H1 (cell line): ENCODE measurements around the gene POLE2. TPM values are rescaled to one million over a fixed set of nuclear protein-coding genes. Genes with fewer than 3 reads are reported as not detected.

Experiments
- CTCF ChIA-PET: fragments of 300-600 bp; sonication (Branson Sonifier 250); formaldehyde crosslinking; loops from one replicate; lab custom pipeline; 2021; ENCODE audit not compliant: partially characterized antibody; lab: Charles Lee
- POLR2A ChIA-PET: fragments of 300-600 bp; sonication (Branson Sonifier 250); formaldehyde crosslinking; loops from one replicate; lab custom pipeline; 2021; ENCODE audit warnings: inconsistent platforms; ENCODE audit not compliant: partially characterized antibody; lab: Charles Lee
- DNase-seq, 2 experiments: peaks; one replicate each; pipeline versions ENCODE4 v3.0.0 to v3.0.0-alpha.2; 2010 to 2022; ENCODE audit warnings: low spot score in 2 of 2, low read depth in 1 of 2, mixed read lengths in 1 of 2
- FAIRE-seq: peaks from 2 replicates; lab custom pipeline; 2011; peaks lifted over from hg19 to GRCh38; lab: Jason Lieb, UNC
- H2AFZ ChIP-seq: 2 replicates; pipeline ENCODE4 v1.8.1; 2012; ENCODE audit warnings: low read length, inconsistent platforms
- H2AK5ac ChIP-seq: 2 replicates; pipeline ENCODE4 v1.6.1; 2013; ENCODE audit warnings: low read depth, low read length
- H2BK120ac ChIP-seq: replicated peaks from 2 replicates; pipeline ENCODE3; 2013; ENCODE audit warnings: low read depth, low read length, inconsistent platforms
- H2BK12ac ChIP-seq: 2 replicates; pipeline ENCODE4 v1.6.1; 2013; ENCODE audit warnings: low read depth, low read length
- H2BK15ac ChIP-seq: 2 replicates; pipeline ENCODE4 v1.6.1; 2013; ENCODE audit warnings: low read length
- H2BK20ac ChIP-seq: 2 replicates; pipeline ENCODE4 v1.6.1; 2013; ENCODE audit warnings: low read length
- H2BK5ac ChIP-seq: 2 replicates; pipeline ENCODE4 v1.6.1; 2013; ENCODE audit warnings: low read depth, low read length
- H3K14ac ChIP-seq: 2 replicates; pipeline ENCODE4 v1.6.1; 2013; ENCODE audit warnings: inconsistent platforms; ENCODE audit not compliant: insufficient read length
- H3K18ac ChIP-seq: 2 replicates; pipeline ENCODE4 v1.6.1; 2013; ENCODE audit warnings: low read length; ENCODE audit errors: extremely low read depth
- H3K23ac ChIP-seq: 2 replicates; pipeline ENCODE4 v1.6.1; 2013; ENCODE audit warnings: inconsistent platforms; ENCODE audit not compliant: insufficient read length
- H3K23me2 ChIP-seq: 2 replicates; pipeline ENCODE4 v1.6.1; 2013; ENCODE audit warnings: low read depth, low read length
- H3K27ac ChIP-seq: 2 replicates; pipeline ENCODE4 v1.6.1; 2011; ENCODE audit warnings: low read depth, low read length, inconsistent platforms
- H3K27me3 ChIP-seq, 4 experiments: replicated peaks in 1 of 4; 1 replicate in 1 of 4; 2 replicates in 3 of 4; pipeline versions ENCODE4 v1.6.1 to v1.8.1; 2011 to 2013; ENCODE audit warnings: low read length in 3 of 4, mild to moderate bottlenecking in 3 of 4, inconsistent platforms in 2 of 4, mixed read lengths in 2 of 4, moderate library complexity in 1 of 4; ENCODE audit not compliant: control insufficient read depth in 3 of 4, insufficient read depth in 3 of 4; ENCODE audit errors: extremely low read depth in 1 of 4
- H3K36me3 ChIP-seq, 4 experiments: 2 replicates each; pipeline versions ENCODE4 v1.6.1 to v1.8.1; 2011 to 2013; ENCODE audit warnings: mild to moderate bottlenecking in 4 of 4, low read length in 3 of 4, moderate library complexity in 2 of 4, control low read depth in 1 of 4, inconsistent platforms in 1 of 4; ENCODE audit not compliant: insufficient read depth in 4 of 4, control insufficient read depth in 2 of 4
- H3K4ac ChIP-seq: replicated peaks from 2 replicates; pipeline ENCODE3; 2013; ENCODE audit warnings: low read length, low read depth, mixed read lengths, inconsistent platforms; ENCODE audit not compliant: insufficient read length
- H3K4me1 ChIP-seq, 4 experiments: replicated peaks in 1 of 4; 1 replicate in 1 of 4; 2 replicates in 3 of 4; pipeline versions ENCODE4 v1.6.1 to v1.8.1; 2011 to 2013; ENCODE audit warnings: low read length in 3 of 4, inconsistent platforms in 2 of 4, mixed read lengths in 1 of 4; ENCODE audit not compliant: insufficient read depth in 4 of 4, control insufficient read depth in 3 of 4
- H3K4me2 ChIP-seq, 2 experiments: 2 replicates each; pipeline versions ENCODE4 v1.6.1 to v1.8.1; 2011 to 2013; ENCODE audit warnings: low read depth in 2 of 2, low read length in 2 of 2, control low read depth in 1 of 2, inconsistent platforms in 1 of 2, mild to moderate bottlenecking in 1 of 2; ENCODE audit not compliant: insufficient read depth in 1 of 2
- H3K4me3 ChIP-seq, 4 experiments: fragments of 200-600, 300-600 bp in 1 of 4; sonication (generic), shearing (Covaris generic), sonication (Bioruptor Twin) in 1 of 4; 2 replicates each; pipeline versions ENCODE4 v1.5.1 to v1.8.1; 2011 to 2016; ENCODE audit warnings: low read length in 4 of 4, low read depth in 3 of 4, control low read depth in 2 of 4, inconsistent platforms in 2 of 4, mild to moderate bottlenecking in 2 of 4, mixed read lengths in 1 of 4, moderate library complexity in 1 of 4; ENCODE audit not compliant: insufficient read depth in 2 of 4; ENCODE audit errors: extremely low read depth in 1 of 4
- H3K56ac ChIP-seq: replicated peaks from 2 replicates; pipeline ENCODE3; 2013; ENCODE audit warnings: low read depth, mild to moderate bottlenecking, mixed read lengths, low read length, inconsistent platforms; ENCODE audit not compliant: insufficient read length
- H3K79me1 ChIP-seq: 2 replicates; pipeline ENCODE4 v1.6.1; 2013; ENCODE audit warnings: low read depth, low read length, control low read depth
- H3K79me2 ChIP-seq, 2 experiments: 2 replicates each; pipeline versions ENCODE4 v1.6.1 to v1.8.1; 2012 to 2013; ENCODE audit warnings: low read length in 2 of 2, mild to moderate bottlenecking in 2 of 2, inconsistent platforms in 1 of 2; ENCODE audit not compliant: insufficient read depth in 2 of 2, control insufficient read depth in 1 of 2
- H3K9ac ChIP-seq, 4 experiments: replicated peaks in 1 of 4; 1 replicate in 1 of 4; 2 replicates in 3 of 4; pipeline versions ENCODE4 v1.6.1 to v1.8.1; 2011 to 2013; ENCODE audit warnings: low read depth in 3 of 4, low read length in 3 of 4, control low read depth in 2 of 4, mild to moderate bottlenecking in 2 of 4, moderate library complexity in 2 of 4, inconsistent platforms in 1 of 4; ENCODE audit errors: extremely low read depth in 1 of 4
- H3K9me3 ChIP-seq, 2 experiments: 2 replicates each; pipeline versions ENCODE4 v1.6.1 to v1.8.1; 2012 to 2013; ENCODE audit warnings: mild to moderate bottlenecking in 2 of 2, moderate library complexity in 2 of 2, control low read depth in 1 of 2, inconsistent platforms in 1 of 2, low read depth in 1 of 2, low read length in 1 of 2, mixed read lengths in 1 of 2; ENCODE audit not compliant: insufficient read depth in 2 of 2
- H4K20me1 ChIP-seq, 2 experiments: replicated peaks in 1 of 2; 2 replicates each; pipeline versions ENCODE3 to v1.8.1; 2011 to 2013; ENCODE audit warnings: inconsistent platforms in 2 of 2, low read length in 2 of 2, mild to moderate bottlenecking in 1 of 2; ENCODE audit not compliant: insufficient read depth in 2 of 2, control insufficient read depth in 1 of 2
- H4K5ac ChIP-seq: 2 replicates; pipeline ENCODE4 v1.6.1; 2013; ENCODE audit warnings: low read length, low read depth, mixed read lengths, inconsistent platforms; ENCODE audit not compliant: insufficient read length
- H4K8ac ChIP-seq: 2 replicates; pipeline ENCODE4 v1.8.0; 2013; ENCODE audit warnings: mild to moderate bottlenecking, moderate library complexity, low read length, inconsistent platforms; ENCODE audit not compliant: insufficient read depth; ENCODE audit errors: extremely low read depth
- H4K91ac ChIP-seq: replicated peaks from 2 replicates; pipeline ENCODE3; 2013; ENCODE audit warnings: low read length, mixed read lengths, inconsistent platforms; ENCODE audit not compliant: insufficient read length
- ASH2L ChIP-seq: fragments of 200-600, 300-600 bp; sonication (generic); IDR thresholded peaks from one replicate; pipeline ENCODE4 v1.7.1; 2017; ENCODE audit warnings: low read length
- BCL11A ChIP-seq, 2 experiments: IDR thresholded peaks; one replicate each; pipeline ENCODE4 v1.6.1; 2011; ENCODE audit warnings: low read depth in 2 of 2, low read length in 2 of 2, mild to moderate bottlenecking in 2 of 2
- BRCA1 ChIP-seq: IDR thresholded peaks from 2 replicates; pipeline ENCODE4 v1.6.1; 2012; ENCODE audit warnings: low read depth, low read length, improper control_type of control experiment
- FOSL1 ChIP-seq: IDR thresholded peaks from 2 replicates; pipeline ENCODE4 v1.6.1; 2011; ENCODE audit warnings: mild to moderate bottlenecking, low read depth, low read length, moderate library complexity; ENCODE audit not compliant: insufficient read depth
- JUN ChIP-seq: IDR thresholded peaks from 2 replicates; pipeline ENCODE4 v1.6.1; 2011; ENCODE audit warnings: low read depth, mild to moderate bottlenecking, improper control_type of control experiment, low read length
- KDM1A ChIP-seq: fragments of 200-600, 300-600 bp; sonication (generic); IDR thresholded peaks from 2 replicates; pipeline ENCODE4 v1.7.1; 2016; ENCODE audit warnings: mild to moderate bottlenecking, low read length, borderline replicate concordance
- NANOG ChIP-seq: IDR thresholded peaks from 2 replicates; pipeline ENCODE4 v1.6.1; 2011; ENCODE audit warnings: low read length, low read depth, mild to moderate bottlenecking, inconsistent platforms; ENCODE audit not compliant: insufficient read depth, poor library complexity, severe bottlenecking
- PHF8 ChIP-seq: fragments of 200-600 bp; sonication (generic); conservative IDR thresholded peaks from 2 replicates; pipeline ENCODE4 v1.7.1; 2012; ENCODE audit warnings: low read depth, mild to moderate bottlenecking, inconsistent platforms, low read length, moderate library complexity
- POU5F1 ChIP-seq: IDR thresholded peaks from 2 replicates; pipeline ENCODE4 v1.6.1; 2011; ENCODE audit warnings: low read depth, mild to moderate bottlenecking, low read length, moderate library complexity
- RFX5 ChIP-seq: IDR thresholded peaks from 2 replicates; pipeline ENCODE4 v1.6.1; 2011; ENCODE audit warnings: low read depth, low read length, improper control_type of control experiment, borderline replicate concordance
- SIN3A ChIP-seq, 2 experiments: IDR thresholded peaks in 1 of 2; conservative IDR thresholded peaks in 1 of 2; 2 replicates each; pipeline ENCODE4 v1.6.1; 2011 to 2012; ENCODE audit warnings: low read length in 2 of 2, improper control_type of control experiment in 1 of 2, low read depth in 1 of 2, mild to moderate bottlenecking in 1 of 2
- SP1 ChIP-seq: IDR thresholded peaks from 2 replicates; pipeline ENCODE4 v1.6.1; 2011; ENCODE audit warnings: low read depth, low read length
- TBP ChIP-seq: IDR thresholded peaks from 2 replicates; pipeline ENCODE4 v1.6.1; 2011; ENCODE audit warnings: low read depth, low read length, improper control_type of control experiment
- whole genome bisulfite sequencing, 2 experiments: shearing (Covaris generic) in 1 of 2; methylation state at CpG; one replicate each; pipeline versions ENCODE4 v1.1.6 to v1.1.7; 2013 to 2015; ENCODE audit warnings: low lambda C conversion rate in 2 of 2, mixed read lengths in 2 of 2, inconsistent platforms in 1 of 2, low coverage in 1 of 2, missing lambda C conversion rate in 1 of 2; ENCODE audit not compliant: insufficient replicate concordance in 2 of 2, insufficient coverage in 1 of 2, insufficient read length in 1 of 2; ENCODE audit errors: extremely low coverage in 1 of 2, missing lambda C conversion rate in 1 of 2; 5-methylcytosine and 5-hydroxymethylcytosine counted together
- polyA plus RNA-seq, 7 experiments: library from polyadenylated mRNA; depleted of rRNA in 3 of 7; stranded (reverse) in 5 of 7; unstranded in 2 of 7; fragments of >200 nt in 5 of 7; fragments of 200-250 nt in 2 of 7; gene quantifications; 1 replicate in 5 of 7; 2 replicates in 1 of 7; 4 replicates in 1 of 7; pipeline versions ENCODE4 v1.2.1 to v1.2.3, GENCODE V29; 2011 to 2013; ENCODE audit warnings: missing spikeins in 2 of 7, mixed read lengths in 2 of 7
- total RNA-seq: library from RNA; stranded (reverse); fragmentation: NEBNext Ultra II Directional; extraction: Animal tissue kit (Norgen Biotek cat#: 25700); gene quantifications from 2 replicates; pipeline ENCODE4 v1.2.1, GENCODE V29; 2021
- TF ChIP-seq, protein P1 (sequence below): IDR thresholded peaks from 2 replicates; pipeline ENCODE4 v1.6.1; 2011; ENCODE audit warnings: low read depth, mild to moderate bottlenecking, low read length; ENCODE audit not compliant: insufficient read depth

POLE2 gene
- total and polyA plus RNA-seq, 2 of the 8 experiments (the other 6 are each of a cell fraction or from before 2014, with no cell fraction given) = 31.2 to 41.7 TPM

DNA sequence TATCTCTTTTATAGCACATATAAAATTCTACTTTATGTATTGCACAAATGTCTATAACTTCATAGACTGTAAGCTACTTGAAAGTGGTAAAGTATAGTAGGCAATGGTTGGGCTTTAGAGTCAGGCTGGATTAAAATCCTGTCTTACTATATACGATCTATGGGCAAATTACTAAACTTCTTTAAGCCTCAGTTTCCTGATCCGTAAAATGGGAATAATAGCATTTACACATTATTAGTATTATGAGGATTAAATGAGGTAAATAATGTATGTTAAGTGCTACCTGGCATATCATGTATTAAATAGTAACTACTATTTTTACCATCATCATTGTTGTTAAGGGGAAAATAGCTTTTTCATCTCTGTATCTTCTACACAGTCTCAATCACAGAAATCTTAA, 14.4 kb downstream of the POLE2 start:
- H3K4me1 ChIP-seq = no peaks in the 10 kb centered on the region
- H3K4ac ChIP-seq = no peak overlapping the region
- H3K27me3 ChIP-seq = no peaks in the 10 kb centered on the region
- FAIRE-seq = no peak
- H4K5ac ChIP-seq = no peak overlapping the region
- H3K4me3 ChIP-seq = no peak overlapping the region
- H3K23me2 ChIP-seq = no peaks in the 10 kb centered on the region
- no peak overlapping the region for H2BK120ac ChIP-seq
- H3K23ac ChIP-seq = no peak overlapping the region
- no peak overlapping the region for H4K91ac ChIP-seq
- H2BK20ac ChIP-seq = no peak overlapping the region
- no peak overlapping the region for H3K56ac ChIP-seq
- ChIA-PET POLR2A (no interaction called here), CTCF (interaction anchor here (0.5 kb wide), 1 partner anchor 17 kb away, joined by 4 read pairs; no protein-coding TSS in a partner anchor)
- no peak overlapping the region for H2AFZ ChIP-seq
- H4K20me1 ChIP-seq = peaks cover 0 to 4% of the 10 kb centered on the region in 2 experiments
- DNase-seq = no peak
- H4K8ac ChIP-seq = no peak overlapping the region
- no peaks in the 10 kb centered on the region for H3K79me2 ChIP-seq
- no peak overlapping the region for H3K18ac ChIP-seq
- no peak overlapping the region for H2BK12ac ChIP-seq
- H2AK5ac ChIP-seq = no peak overlapping the region
- H3K79me1 ChIP-seq = no peaks in the 10 kb centered on the region
- no peak overlapping the region for H3K4me2 ChIP-seq
- H3K9ac ChIP-seq = no peak overlapping the region
- H2BK15ac ChIP-seq = no peak overlapping the region
- 87% methylated on average over 2 of the region's 2 CpGs; no CpG with 5 or more reads in 1 of the 2 experiments for WGBS, 2 experiments
- no peaks in the 10 kb centered on the region for H3K9me3 ChIP-seq
- H3K27ac ChIP-seq = no peak overlapping the region
- H2BK5ac ChIP-seq = no peak overlapping the region
- no peak overlapping the region for H3K14ac ChIP-seq
- H3K36me3 ChIP-seq = peaks cover 0 to 41% (median 19%) of the 10 kb centered on the region in 4 experiments; a peak in 7 of 8 replicates
- TF ChIP-seq SIN3A (conservative IDR thresholded peaks at IDR 0.05 in 1 of 2, IDR thresholded peaks at IDR 0.05 in 1 of 2; ENCODE audit: low read depth in 1 of 2, low read length in 2 of 2) (no peak), SP1 (no peak), TBP (no peak), NANOG (no peak), PHF8 (no peak), KDM1A (no peak), JUN (no peak), POU5F1 (no peak), ASH2L (no peak), FOSL1 (no peak), BCL11A (IDR thresholded peaks at IDR 0.05; ENCODE audit: low read depth in 2 of 2, low read length in 2 of 2) (no peak), BRCA1 (no peak), RFX5 (no peak)
- TF ChIP-seq, protein P1, sequence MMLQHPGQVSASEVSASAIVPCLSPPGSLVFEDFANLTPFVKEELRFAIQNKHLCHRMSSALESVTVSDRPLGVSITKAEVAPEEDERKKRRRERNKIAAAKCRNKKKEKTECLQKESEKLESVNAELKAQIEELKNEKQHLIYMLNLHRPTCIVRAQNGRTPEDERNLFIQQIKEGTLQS = no peak
